Activated CD8-positive, alpha-beta memory T cell treated with anti-CD3 and anti-CD28 coated beads for 24 hours (primary cell): ENCODE measurements around the gene CYLC2.

Source experiments
- DNase-seq: peaks from one replicate; pipeline ENCODE4 v3.0.0-alpha.2; 2020

The CYLC2 gene

GRCh38 chr9:102995033-102995432, at the start of gene CYLC2:
Gene CYLC2 (plus strand): TSS chr9:102995333. CDS start chr9:102995381, 48 bp downstream.
- no peak for DNase-seq

- DNase-seq, result no peak
These were observed 44.8 kb upstream of the CYLC2 start for GRCh38 chr9:102950346-102950745.

- no peak for DNase-seq
These were observed 28.1 kb upstream of the CYLC2 start for GRCh38 chr9:102966999-102967398.

GRCh38 chr9:102967979-102968378, 27.2 kb upstream of the CYLC2 start:
- DNase-seq, result no peak

GRCh38 chr9:102972780-102973179, 22.4 kb upstream of the CYLC2 start:
- no peak for DNase-seq

GRCh38 chr9:102974530-102974929, 20.6 kb upstream of the CYLC2 start:
- no peak for DNase-seq

GRCh38 chr9:102975251-102975650, 19.9 kb upstream of the CYLC2 start:
- no peak for DNase-seq

- DNase-seq, result no peak
These were observed 9.8 kb upstream of the CYLC2 start for GRCh38 chr9:102985162-102985895.

- DNase-seq, result no peak
These were observed 8.7 kb upstream of the CYLC2 start for GRCh38 chr9:102986425-102986824.

- no peak for DNase-seq
These were observed 8.6 kb downstream of the CYLC2 start for GRCh38 chr9:103003689-103004088.

- no peak for DNase-seq
These were observed 19.1 kb downstream of the CYLC2 start for GRCh38 chr9:103014242-103014641.

GRCh38 chr9:103025796-103026195, 30.7 kb downstream of the CYLC2 start:
- no peak for DNase-seq

- DNase-seq, result no peak
These were observed 42.7 kb downstream of the CYLC2 start for GRCh38 chr9:103037508-103038477.

GRCh38 chr9:103041961-103042360, 46.8 kb downstream of the CYLC2 start:
- no peak for DNase-seq
